ENCODE measurements around the gene SFTA2. TPM values are rescaled to one million over a fixed set of nuclear protein-coding genes. Genes with fewer than 3 reads are reported as not detected.

The SFTA2 gene
- total and polyA plus RNA-seq, 9 of the 15 experiments (the other 6 are each of a cell fraction or from before 2014, with no cell fraction given), result not detected

DNA sequence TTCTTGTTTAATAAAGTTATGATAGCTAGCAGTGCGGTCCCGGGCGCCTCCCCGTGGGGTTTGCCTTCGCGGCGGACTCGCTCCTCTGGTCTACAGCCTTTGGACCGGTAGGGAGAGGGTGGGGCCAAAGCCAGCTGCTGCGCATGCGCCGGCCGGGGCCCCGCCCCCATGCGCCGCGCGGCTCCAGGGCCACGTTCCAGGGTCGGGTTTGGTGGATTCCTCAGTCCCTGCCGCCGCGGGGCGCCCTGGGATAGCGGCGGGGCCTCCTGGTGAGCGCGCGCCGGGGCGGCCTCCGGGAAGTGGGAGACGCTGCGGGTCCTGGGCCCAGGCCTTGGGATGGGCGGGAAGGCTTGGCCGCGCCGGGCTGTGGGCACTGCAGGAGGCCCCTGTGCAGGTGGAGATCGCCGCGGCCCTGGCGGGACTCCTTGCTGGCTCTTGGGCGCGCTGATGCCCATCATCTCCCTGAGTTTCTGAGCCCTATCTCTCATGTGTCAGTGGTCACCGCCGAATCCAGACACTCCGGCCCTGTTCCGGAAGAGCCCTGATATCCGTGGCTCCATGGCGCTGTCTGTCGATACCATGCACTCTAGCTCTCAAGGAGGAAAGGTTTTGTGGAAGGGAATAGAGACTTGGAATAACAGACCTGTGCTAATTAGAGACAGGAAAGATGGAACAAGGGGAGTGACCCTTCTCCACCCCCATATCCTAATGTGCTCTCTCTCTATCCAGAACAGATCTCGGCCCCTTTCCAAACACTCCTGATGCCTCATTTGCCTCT is 17.7 kb downstream of the SFTA2 start, which contains the start of gene VARS2 (continued):
- TF ChIP-seq FOXP1 (CRISPR knock-in tag; IDR thresholded peaks at IDR 0.05) (peak; percentile 92; the same call in 1 of the 2 replicates), ETV6 (IDR thresholded peaks at IDR 0.05; ENCODE audit: borderline replicate concordance in 1 of 2, low read depth in 2 of 2, low read length in 1 of 2) (no peak), ETV6 (CRISPR knock-in tag; IDR thresholded peaks at IDR 0.05; ENCODE audit: borderline replicate concordance) (no peak), NFRKB (IDR thresholded peaks at IDR 0.05; ENCODE audit: low read depth) (peak; percentile 79), TAF7 (tag; IDR thresholded peaks at IDR 0.05) (0 out of 2 replicates have a peak, but pooled peaks have one; percentile 46), CBX1 (IDR thresholded peaks at IDR 0.05; ENCODE audit: low read depth) (peak; percentile 81; the same call in 1 of the 2 replicates), ID3 (CRISPR knock-in tag; IDR thresholded peaks at IDR 0.05) (no peak), ID3 (tag; IDR thresholded peaks at IDR 0.05) (peak; percentile 51; the same call in 1 of the 2 replicates), PML (IDR thresholded peaks at IDR 0.05; ENCODE audit: low read length) (peak; percentile 54; the same call in 1 of the 2 replicates), CUX1 (CRISPR knock-in tag; IDR thresholded peaks at IDR 0.05) (no peak), ZNF347 (CRISPR knock-in tag; IDR thresholded peaks at IDR 0.05; ENCODE audit: low read depth) (0 out of 2 replicates have a peak, but pooled peaks have one; percentile 50), SMAD4 (CRISPR knock-in tag; conservative IDR thresholded peaks at IDR 0.05) (peak; percentile 89), ZNF263 (CRISPR knock-in tag; IDR thresholded peaks at IDR 0.05; ENCODE audit: borderline replicate concordance) (0 out of 2 replicates have a peak, but pooled peaks have one; percentile 51), MEIS2 (IDR thresholded peaks at IDR 0.05; ENCODE audit: partially characterized antibody) (peak; percentile 94), YY1 (IDR thresholded peaks at IDR 0.05; ENCODE audit: borderline replicate concordance in 1 of 3, control insufficient read depth in 1 of 3, extremely low read depth in 1 of 3, insufficient read depth in 3 of 3, insufficient read length in 1 of 3, insufficient replicate concordance in 2 of 3, low read depth in 1 of 3, low read length in 2 of 3) (peak in 2 of 3 experiments; percentile 55 to 68), OTX1 (CRISPR knock-in tag; IDR thresholded peaks at IDR 0.05) (0 out of 2 replicates have a peak, but pooled peaks have one; percentile 4), ELF1 (tag; IDR thresholded peaks at IDR 0.05) (peak; percentile 76), MAFG (tag; conservative IDR thresholded peaks at IDR 0.05) (no peak), PHTF2 (CRISPR knock-in tag; IDR thresholded peaks at IDR 0.05) (0 out of 2 replicates have a peak, but pooled peaks have one; percentile 3)
- TF ChIP-seq, protein P1, sequence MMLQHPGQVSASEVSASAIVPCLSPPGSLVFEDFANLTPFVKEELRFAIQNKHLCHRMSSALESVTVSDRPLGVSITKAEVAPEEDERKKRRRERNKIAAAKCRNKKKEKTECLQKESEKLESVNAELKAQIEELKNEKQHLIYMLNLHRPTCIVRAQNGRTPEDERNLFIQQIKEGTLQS (IDR thresholded peaks at IDR 0.05), result no peak
- TF ChIP-seq, protein P1 (CRISPR knock-in tag; conservative IDR thresholded peaks at IDR 0.05), result no peak

Data from K562 (cell line).